RPMI8226 (cell line): ENCODE data around the gene GRK2.
A peak's percentile ranks its signal among the peaks of the same experiment; 100 is the strongest.

Source experiments
- DNase-seq: peaks from one replicate; pipeline ENCODE4 v3.0.0-alpha.2; 2015

Gene GRK2

GRCh38 chr11:67301313-67301921 lies 35.1 kb downstream of the GRK2 start:
- no peak for DNase-seq

- no peak for DNase-seq
Observed at GRCh38 chr11:67301951-67302516, 35.8 kb downstream of the GRK2 start.

- DNase-seq, result no peak
Observed at GRCh38 chr11:67302571-67303131, 36.4 kb downstream of the GRK2 start.

GRCh38 chr11:67303132-67303834 lies 37.0 kb downstream of the GRK2 start, which contains the start of gene SSH3:
TSS of gene SSH3 (plus strand) at chr11:67303530. CDS start at chr11:67303626, 96 bp downstream.
- DNase-seq, result peak; percentile 76

GRCh38 chr11:67303835-67304411 lies 37.6 kb downstream of the GRK2 start:
- no peak for DNase-seq

GRCh38 chr11:67304511-67305113 lies 38.3 kb downstream of the GRK2 start:
- no peak for DNase-seq

GRCh38 chr11:67306769-67307544 lies 40.7 kb downstream of the GRK2 start:
- DNase-seq, result no peak

- DNase-seq, result no peak
Observed at GRCh38 chr11:67307545-67308001, 41.3 kb downstream of the GRK2 start.

- no peak for DNase-seq
Observed at GRCh38 chr11:67308031-67308866, 42.0 kb downstream of the GRK2 start.

GRCh38 chr11:67309166-67309565 lies 42.9 kb downstream of the GRK2 start:
- no peak for DNase-seq

- no peak for DNase-seq
Observed at GRCh38 chr11:67309661-67310061, 43.4 kb downstream of the GRK2 start.

GRCh38 chr11:67310246-67311050 lies 44.2 kb downstream of the GRK2 start:
- no peak for DNase-seq

- no peak for DNase-seq
Observed at GRCh38 chr11:67311051-67311555, 44.8 kb downstream of the GRK2 start.

GRCh38 chr11:67311556-67312082 lies 45.3 kb downstream of the GRK2 start:
- DNase-seq, result no peak

GRCh38 chr11:67312187-67313021 lies 46.1 kb downstream of the GRK2 start:
- DNase-seq, result no peak

- no peak for DNase-seq
Observed at GRCh38 chr11:67313125-67313890, 47.0 kb downstream of the GRK2 start.

GRCh38 chr11:67314218-67314617 lies 47.9 kb downstream of the GRK2 start:
- DNase-seq, result no peak

- DNase-seq, result no peak
Observed at GRCh38 chr11:67315325-67315909, 49.1 kb downstream of the GRK2 start.
